GM11168 (cell line): Measurements from ENCODE around the gene SPRY2.

Experiments
- in situ Hi-C: fragments of 300-500 bp; cut with MboI; formaldehyde crosslinking; loops from one replicate; pipeline ENCODE4 v1.12.0; 2022; ENCODE audit warnings: low sequenced_read_pairs; ENCODE audit not compliant: unreplicated experiment

The SPRY2 gene, protein sequence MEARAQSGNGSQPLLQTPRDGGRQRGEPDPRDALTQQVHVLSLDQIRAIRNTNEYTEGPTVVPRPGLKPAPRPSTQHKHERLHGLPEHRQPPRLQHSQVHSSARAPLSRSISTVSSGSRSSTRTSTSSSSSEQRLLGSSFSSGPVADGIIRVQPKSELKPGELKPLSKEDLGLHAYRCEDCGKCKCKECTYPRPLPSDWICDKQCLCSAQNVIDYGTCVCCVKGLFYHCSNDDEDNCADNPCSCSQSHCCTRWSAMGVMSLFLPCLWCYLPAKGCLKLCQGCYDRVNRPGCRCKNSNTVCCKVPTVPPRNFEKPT

DNA sequence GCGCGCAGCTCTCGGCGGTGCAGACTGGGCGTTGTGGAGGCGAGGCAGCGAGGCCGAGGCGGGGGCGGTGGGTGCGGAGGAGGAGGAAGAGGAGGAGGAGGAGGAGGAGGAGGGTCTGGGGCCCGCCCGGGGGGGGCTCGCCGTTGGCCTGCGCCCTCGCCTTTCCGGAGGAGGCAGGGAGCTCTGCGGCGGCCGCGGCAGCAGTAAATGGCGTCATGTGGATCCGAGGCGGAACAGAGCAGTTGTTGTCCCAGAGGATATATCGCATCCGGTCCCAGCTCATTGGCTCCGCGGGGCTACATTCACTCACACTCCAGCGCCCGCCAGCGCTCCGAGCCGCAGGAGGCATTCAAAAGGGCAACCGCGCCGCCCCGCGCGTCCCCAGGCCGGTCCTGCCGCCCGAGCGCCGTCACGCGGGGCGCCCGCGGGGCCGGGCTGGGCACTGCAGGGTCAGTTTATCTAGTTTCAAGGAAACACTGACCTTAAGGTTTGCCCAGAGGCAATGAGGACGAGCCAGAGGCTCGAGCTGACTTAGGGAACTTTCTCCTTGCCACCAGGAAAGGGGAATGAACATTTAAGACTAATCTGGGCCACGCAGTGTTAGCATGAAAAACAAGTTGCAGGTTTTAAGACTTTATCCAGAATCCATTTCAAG is at the start of gene SPRY2:
SPRY2 (minus strand) TSS at position 26 of the 655 bp plus-strand sequence. CDS start 3,421 bp downstream, outside the sequence.
- in situ Hi-C loops, result no loop called here

DNA sequence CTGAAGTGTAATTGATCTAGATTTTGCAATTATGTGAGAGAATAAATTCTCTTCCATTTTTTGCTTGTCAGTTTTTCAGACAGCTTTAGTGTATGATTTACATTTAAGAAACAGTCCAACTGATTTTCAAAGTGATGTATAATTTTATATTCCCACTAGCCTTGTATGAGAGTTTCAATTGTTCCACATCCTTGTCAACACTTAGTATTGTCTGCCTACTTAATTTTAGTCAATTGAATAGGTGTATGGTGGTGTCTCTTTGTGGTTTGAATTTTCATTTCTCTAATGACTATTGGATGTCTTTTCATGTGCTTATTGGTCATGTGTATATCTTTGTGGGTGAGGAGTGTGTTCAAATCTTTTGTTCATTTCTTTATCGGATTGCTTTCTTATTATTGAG is 49.4 kb upstream of the SPRY2 start:
- in situ Hi-C loops, result no loop called here

DNA sequence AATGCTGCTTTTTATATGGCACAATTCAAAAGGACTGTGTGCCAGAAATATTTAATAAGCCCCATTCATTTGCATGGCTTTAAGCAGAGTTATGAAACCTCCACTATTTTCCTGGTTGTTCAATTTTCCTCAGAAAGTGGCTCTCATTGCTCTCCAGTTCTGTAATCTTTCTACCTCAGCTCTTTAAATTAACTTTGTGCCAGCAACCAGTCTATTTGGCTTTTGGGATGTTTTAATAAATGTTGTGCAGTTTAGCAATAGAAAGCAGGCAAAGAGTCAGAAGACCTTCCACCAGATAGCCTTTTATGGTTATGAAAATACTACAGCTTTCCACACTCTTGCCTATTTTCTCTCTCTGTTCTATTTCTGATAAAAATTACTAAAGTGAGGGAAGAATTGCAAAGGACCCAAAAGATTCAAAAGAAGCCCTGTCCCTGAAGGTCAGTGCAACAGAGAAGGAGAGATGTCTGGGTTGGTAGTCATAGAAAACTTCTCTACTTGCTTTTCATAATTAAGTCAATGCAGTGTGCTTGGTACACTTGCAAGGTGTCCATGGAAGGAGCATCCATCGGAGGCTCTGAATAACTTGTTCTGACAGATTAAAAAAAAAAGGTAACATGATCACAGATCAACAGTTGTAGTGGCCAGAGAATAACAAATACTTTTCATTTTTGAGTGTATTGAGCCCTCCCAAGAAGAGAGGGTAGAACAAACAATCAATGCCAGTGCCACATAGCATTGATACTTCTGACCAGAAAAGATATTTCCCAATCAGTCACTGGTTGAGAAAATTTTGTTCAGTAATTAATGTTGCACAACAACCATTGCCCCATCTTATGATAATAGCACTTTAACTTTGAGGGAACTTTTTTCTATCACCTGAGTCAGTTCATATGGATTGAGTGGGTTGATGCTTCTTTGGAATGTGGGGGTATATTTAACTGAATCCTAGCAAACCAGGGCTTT is 48.4 kb upstream of the SPRY2 start:
- in situ Hi-C loops, result no loop called here

DNA sequence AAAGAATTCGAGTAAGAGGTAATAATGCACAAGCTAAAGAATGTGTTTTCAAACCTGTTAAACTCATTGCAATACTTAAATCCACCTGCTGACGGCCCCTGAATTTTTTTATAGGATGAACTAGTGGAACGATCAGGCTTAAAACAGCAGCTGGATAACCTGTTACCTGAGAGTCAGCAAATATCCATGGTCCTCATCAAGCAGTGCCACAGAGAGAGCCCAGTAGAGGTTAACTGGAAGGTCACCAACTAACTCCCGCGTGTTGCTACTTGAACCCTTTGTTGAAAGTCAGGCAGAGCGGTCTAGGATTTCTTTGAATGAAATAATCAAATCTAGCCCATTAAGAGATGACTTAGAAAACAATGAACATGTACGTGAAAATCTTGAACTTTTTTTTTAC is 47.6 kb upstream of the SPRY2 start:
- in situ Hi-C loops, result no loop called here

DNA sequence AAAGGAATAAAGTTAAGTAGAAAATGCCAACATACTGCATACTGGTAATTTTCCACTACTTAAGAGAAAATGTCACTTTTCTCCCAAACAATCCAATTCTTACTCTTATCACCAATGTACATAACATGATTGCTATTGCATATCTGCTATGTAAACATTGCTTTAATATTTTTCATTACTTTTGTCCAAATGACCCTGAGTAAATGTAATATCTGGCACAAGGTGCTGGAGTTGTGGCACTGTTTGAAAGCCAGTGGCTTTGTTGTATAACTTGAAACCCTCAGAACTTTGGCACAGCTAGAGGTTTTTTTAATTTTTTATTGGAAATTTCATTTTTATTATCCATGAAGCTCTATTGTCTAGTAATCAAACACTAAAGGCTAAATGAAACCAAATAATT is 45.7 kb upstream of the SPRY2 start:
- in situ Hi-C loops, result no loop called here

DNA sequence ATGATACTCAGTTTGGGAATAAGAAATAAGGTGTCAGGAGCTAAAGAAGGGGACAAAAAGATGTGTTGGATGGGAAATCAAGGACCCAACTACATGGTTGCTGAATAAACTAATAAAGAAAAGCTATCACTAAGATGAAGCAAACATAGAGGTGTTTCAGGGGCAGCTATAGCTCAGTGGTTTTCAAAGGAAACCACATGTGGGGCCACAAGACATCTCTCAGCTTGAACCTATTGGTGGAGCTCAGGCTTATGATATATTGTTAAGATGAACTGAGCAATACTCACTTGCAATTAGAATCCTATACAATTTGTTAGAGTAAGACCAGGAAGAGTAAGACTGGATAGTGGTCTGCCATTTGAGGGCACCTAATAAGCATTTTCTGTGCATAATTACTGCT is 45.1 kb upstream of the SPRY2 start:
- in situ Hi-C loops, result no loop called here

DNA sequence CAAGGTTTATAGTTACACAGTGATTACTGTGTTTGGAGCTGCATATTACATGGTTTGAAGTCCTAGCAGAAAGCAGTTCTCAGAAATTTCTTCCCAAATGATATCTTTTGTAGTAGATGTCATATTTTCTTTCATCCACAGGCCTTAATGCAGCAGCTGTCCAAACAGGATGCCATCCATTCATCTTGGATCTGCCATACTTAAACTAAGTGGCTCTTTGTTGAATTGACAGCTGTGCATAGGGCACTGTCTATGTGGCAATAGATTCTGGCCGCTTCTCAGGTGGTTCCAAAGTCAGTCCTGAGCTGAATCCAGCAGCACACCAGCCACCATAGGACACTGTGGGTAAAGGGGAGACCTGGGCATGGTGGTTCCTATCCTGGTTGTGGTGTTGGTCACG is 41.6 kb upstream of the SPRY2 start:
- in situ Hi-C loops, result no loop called here

DNA sequence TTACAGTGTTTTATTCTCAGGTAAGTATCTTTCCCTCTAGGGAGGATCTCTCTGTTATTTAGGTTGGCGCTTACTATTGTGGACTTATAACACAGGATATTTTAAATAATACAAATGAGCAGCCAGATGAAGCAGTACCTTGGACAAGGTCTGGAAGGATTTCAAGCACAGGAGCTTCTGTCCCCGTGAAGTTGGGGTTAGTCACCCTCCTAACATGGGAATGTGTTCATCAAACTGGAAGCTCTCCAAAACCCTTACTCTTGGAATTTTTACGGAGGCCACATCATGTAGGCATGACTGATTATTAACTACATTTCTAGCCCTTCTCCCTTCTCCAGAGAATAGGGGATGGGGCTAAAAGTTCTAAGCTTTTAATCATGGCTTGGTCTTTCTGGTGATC is 38.3 kb upstream of the SPRY2 start:
- in situ Hi-C loops, result no loop called here

DNA sequence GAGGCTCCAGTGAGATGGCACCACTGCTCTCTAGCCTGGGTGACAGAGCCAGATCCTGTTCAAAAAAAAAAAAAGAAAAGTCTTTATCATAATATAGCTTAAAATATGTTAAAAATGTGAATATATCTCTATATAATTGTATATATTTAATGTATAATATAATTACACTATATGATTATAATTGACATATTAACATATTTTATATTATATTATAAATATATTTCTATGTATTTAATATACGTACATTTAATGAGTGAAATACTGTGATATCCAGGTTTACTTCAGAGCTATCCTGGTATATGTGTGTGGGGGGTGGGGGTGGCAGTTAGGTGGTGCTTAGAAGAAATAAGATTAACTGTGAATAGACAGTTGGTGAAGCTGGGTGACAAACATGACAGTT is 35.6 kb upstream of the SPRY2 start:
- in situ Hi-C loops, result no loop called here

DNA sequence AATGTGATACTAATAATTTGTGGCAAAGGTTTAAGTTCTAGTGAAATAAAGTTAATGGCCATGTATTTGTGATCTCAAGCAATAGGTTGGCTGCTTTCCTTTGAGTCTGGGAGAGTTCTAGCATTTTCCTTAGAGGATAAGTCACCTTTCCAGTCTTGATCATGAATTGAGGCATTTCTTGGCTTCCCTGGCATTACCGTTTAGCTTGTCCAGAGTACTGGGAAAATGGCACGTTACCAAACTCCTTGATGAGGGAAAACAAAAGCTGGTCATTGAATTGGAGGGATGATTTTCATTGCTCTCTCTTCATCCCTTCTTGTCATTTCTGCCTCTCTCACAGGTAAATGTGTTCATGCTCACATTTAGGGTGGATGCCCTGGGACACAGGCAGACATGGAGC is 34.0 kb upstream of the SPRY2 start:
- in situ Hi-C loops, result no loop called here

DNA sequence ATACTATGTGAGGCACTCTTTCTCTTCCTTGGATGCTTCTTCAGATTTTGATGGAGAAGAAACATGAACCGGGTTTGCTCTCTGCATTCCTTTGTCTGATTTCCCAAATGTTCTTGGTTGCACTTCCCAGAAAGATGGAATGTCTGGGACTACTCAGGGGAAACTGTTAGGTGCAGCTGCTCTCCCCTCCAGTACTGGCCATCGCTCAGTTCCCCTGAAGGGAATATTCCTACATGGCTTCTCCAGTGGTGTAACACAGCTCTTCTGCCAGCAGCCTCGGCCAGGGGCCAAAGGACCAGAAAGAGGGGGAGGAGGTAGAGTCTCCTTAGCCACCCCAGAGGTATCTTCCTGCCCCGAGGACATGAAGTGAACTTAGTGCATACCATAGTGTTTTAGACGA is 33.5 kb upstream of the SPRY2 start:
- in situ Hi-C loops, result no loop called here

DNA sequence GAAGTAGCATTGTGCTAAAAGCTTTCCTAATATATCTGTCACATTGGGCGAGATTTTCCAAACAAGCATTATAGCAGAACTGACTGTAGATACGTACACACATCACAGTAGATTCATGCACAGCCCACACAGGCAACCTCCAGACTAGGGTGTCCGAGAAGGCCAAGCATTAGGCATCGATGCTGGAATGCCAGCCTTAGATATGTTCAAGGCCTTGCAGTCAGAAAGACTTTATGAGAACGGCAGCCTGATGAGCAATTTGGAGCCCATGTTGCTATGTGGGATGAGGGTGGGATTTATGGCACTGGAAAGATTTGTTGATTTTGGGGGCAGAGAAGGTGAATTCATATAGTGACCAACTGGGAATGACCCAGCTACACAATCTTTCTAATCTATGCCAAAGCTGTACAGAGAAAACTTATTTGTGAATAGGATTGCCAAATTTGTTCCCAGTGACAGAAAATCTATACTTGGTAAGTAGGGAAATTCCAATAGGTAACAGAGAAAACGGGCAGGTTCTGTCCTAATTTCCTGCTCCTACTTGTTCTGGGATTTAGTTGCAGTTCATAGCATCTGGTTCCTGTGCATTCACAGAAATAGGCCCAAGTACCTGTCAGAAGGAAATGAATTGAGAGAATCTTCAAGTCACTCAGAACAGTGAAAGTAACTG is 31.0 kb upstream of the SPRY2 start:
- in situ Hi-C loops, result no loop called here

DNA sequence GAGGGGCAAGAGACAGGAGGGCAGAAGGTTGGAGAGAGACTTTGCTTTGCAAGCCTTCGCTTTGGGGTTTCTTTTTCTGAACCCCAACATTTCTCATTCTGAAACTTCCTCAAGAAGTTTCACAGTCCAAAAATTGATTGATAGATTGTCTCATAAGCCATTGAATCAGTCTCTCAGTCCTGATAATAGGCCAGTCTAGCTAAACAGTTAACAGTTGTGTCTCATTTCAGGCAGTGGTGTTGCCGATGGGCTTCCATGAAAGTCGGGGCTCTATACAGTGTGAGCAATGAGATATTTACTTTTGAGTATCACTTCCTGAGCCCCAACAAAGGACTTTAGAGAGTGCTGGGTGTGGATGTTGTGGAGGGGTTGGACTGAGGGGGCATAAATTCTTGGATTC is 26.5 kb upstream of the SPRY2 start:
- in situ Hi-C loops, result no loop called here

DNA sequence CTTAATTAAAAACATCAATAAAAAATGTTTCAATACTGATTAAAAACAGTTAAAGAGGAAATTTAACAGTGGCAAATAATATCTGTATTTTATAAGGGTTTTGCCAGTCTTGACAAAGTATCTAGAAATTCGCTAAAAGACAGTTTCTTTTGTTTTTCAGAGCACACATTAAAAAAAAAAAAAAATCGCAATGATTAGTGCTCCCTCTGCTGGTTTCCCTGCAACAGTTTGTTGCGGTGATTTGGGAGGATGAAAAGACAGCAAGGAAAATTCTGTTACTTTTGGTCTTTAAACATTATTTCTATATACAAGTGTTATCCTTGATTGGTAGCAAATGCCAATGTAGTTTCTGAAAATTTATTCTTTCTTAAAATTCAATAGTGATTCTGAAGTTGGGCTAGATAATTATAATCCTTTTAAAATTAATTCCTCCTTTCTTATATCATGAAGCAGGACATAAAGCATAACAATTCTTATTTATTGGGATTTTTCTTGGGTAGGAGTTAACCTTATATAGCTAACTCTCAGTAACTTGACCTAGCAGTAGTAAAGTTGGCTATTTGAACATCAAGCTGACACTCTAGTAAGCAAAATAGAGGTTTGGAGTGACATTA is 23.1 kb upstream of the SPRY2 start:
- in situ Hi-C loops, result no loop called here

DNA sequence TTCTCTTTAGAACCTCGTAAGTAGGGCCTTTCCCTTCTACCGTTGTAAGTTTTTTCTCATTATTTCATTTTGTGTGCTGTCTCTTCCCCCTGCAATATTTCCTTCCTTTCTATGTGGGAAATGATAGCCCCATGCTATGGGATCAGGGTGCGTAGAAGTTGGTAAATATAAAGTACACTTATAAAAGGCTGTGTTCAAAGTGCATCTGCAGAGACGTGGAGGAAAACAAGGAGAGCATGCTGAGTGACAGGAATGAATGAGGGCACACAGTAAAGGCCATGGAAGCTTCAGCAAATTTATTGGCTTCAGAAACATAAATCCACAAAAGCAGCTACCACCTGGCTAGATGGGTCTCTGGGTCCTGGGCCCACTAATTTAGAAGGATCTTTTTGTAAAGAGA is 21.6 kb upstream of the SPRY2 start:
- in situ Hi-C loops, result no loop called here

DNA sequence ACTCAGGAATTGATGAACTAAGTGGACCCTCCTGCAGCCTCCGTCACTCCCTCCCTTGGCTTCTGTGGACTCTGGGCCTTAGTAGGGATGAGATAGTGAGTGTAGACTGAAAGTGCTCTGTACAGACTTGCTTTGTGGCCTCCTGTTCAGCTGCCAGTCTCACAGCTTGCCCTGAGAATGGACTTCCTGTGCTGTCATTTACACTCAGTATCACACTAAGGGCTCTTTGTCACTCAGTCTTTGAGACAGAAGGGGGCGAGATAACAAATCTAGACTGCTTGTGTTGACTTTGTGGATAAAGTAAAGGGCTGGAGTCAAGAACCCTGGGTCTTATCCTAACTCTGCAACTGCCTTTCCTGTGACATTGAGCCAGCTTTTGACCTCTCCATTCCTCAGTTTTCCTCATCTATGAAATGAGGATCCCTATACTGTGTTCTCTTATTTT is 21.0 kb upstream of the SPRY2 start:
- in situ Hi-C loops, result no loop called here

DNA sequence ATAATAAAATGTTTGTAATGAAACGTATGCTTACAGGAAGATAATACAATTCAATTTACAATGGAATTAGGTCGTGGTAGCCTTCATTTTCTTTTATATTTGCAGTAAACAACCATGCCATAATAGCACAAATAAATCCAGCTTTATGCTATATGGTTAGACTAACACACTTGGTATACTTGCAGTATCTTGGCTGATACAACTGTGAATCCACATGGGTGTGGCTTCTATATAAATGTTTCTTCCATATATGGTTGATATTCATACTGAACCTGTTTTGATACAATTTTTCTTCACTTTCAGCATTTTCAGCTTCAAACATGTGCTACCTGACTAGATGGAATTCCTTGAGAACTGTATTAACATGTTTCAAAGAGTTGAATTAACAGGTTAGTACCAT is 20.4 kb upstream of the SPRY2 start:
- in situ Hi-C loops, result no loop called here

DNA sequence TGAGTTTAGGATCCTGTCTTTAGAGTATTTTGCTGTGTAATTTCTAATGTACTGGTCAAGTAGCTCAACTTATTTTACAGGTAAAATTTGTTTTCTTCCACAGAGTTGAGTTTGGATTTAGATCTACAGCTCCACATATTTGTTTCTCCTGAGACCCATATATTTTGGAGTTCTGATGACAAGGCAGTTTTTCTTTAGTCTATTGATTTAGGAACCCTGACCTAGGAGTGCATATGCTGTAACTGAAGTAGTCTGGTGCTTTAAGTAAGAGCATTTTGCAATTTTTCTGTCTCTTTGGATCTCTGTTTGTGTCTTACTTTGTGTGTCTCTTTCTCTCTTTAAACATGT is 19.5 kb upstream of the SPRY2 start:
- in situ Hi-C loops, result no loop called here

DNA sequence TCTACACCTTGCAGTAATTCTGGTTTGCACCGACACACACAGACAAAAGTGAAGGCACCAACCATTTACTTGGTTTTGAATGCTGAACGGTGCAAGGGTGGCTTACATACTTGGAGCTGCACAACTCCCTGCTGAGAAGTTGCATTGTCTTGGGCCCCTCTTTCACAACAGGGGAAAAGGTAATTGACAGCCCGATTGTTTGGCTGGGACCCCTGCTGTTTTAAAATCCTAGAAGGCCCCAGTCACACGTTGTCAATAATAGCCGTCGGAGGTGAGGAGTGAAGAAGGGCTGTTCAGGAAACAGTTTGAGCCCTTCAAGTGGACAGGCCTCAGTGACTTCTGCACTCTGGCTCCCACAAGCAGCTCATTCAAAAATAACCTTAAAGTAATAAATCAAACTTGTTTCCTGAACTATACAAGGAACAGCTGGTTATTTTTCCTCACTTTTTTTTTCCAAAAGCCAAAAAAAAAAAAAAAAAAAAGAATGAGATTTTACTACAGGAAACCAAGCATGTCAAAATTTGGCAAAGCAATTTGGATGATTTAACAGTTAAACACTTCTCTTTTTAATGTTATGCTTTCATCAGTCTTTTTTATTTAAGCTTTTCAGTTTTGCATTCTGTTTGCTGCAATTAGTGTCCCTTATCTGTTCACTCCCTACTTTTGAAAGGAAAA is 19.0 kb upstream of the SPRY2 start:
- in situ Hi-C loops, result no loop called here

DNA sequence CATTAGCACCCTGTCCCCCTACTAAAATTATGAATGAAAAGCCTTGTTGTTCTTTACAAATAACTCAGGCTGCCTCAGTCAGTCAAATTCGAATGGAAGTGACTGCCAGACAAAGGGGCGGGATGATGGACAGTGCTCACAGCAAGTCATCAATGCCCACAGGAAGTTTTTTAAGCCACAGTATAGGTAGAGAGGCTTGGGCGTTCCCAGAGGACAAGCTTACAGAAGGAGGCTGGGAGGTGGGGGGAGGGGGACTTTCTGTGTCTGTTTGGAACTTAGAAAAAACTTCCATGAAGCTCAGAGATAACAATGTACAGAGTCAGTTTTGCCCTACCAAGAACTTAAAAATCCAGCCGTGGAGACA is 18.5 kb upstream of the SPRY2 start:
- in situ Hi-C loops, result no loop called here
